ENCODE measurements around the gene ADA. TPM values are rescaled to one million over a fixed set of nuclear protein-coding genes. Genes with fewer than 3 reads are reported as not detected.

ADA gene
- total RNA-seq, 1 experiment from 2014 or later = 13.0 TPM

DNA sequence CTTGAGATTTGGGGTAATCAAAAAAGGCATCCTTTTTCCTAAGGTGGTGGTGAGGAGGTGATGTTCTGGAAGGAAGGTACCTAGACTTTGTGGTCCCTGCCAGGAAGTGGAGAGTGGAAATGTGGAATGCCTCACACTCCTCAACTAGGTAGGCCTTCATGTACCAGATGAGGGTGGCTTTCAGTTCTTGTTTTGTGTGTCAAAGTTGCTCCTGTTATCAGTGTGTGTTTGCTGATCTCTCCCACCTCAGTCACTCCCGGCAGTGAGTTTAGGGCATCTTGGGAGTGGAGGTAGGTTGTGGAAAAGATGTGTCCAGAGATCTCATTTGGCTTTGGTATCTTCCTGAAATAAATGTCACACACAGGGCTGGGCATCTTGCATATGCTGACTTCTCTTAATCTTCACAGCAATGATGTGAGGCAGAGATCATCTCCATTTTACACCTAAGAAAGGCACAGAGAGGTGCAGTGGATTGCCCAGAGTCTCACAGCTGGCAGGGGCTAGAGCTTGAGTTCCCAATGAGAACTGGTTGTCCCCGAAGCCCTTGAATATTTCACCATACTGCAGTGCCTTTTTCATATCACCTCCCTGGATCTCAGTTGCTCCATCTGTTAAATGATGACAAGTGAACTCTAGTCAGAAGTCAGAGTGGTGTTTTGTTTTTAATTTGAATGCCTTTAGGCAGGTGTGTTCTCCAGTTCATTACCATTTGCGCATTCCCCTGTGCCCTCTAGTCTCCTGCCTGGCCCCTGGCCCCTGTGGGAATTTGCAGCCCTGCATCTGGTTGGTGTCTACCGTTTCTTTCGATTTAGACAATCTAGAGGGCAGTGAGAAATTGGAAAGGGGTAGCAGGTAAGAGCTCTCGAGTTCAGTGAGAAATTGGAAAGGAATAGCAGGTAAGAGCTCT lies 66.2 kb downstream of the ADA start:
- no peak for DNase-seq
- no peaks in the 10 kb centered on the region for H3K9me2 ChIP-seq (replicated peaks; ENCODE audit: low read length)
- POLR2A ChIA-PET (ENCODE audit: unreplicated experiment) = no interaction called here
- no peaks in the 10 kb centered on the region for H3F3A ChIP-seq (ENCODE audit: low read length, unreplicated experiment)
- ATAC-seq = no peak
- intact Hi-C loops (cut with micrococcal nuclease) = no loop called here
- H3K79me2 ChIP-seq (ENCODE audit: low read length) = no peaks in the 10 kb centered on the region
- CTCF ChIA-PET = no interaction called here
- no peaks in the 10 kb centered on the region for H3K9me3 ChIP-seq (ENCODE audit: low read length)
- no peak overlapping the region for H3K4me2 ChIP-seq (ENCODE audit: low read length)
- H2AFZ ChIP-seq (ENCODE audit: low read length) = no peak overlapping the region
- no peak overlapping the region for H3K9ac ChIP-seq (ENCODE audit: low read length)
- no peaks in the 10 kb centered on the region for H3K36me3 ChIP-seq (ENCODE audit: low read depth, low read length)
- H3K4me3 ChIP-seq (ENCODE audit: low read length) = no peak overlapping the region
- no TSS peak for BruUV-seq (replicated peaks)
- H3K27me3 ChIP-seq (ENCODE audit: low read length) = no peaks in the 10 kb centered on the region
- H4K20me1 ChIP-seq (ENCODE audit: low read length) = no peaks in the 10 kb centered on the region
- H3K4me1 ChIP-seq (ENCODE audit: insufficient read depth, low read length) = peaks cover 15% of the 10 kb centered on the region
- TF ChIP-seq CTCF (conservative IDR thresholded peaks at IDR 0.05; ENCODE audit: low read depth, low read length) (no peak), EZH2 (IDR thresholded peaks at IDR 0.05; ENCODE audit: low read length, unreplicated experiment) (no peak), EZH2phosphoT487 (IDR thresholded peaks at IDR 0.05; ENCODE audit: borderline replicate concordance, low read length) (no peak)
- no peak overlapping the region for H3K27ac ChIP-seq (ENCODE audit: low read length)

- Histone ChIP-seq H3K79me2 (ENCODE audit: low read length) (no peaks in the 10 kb centered on the region), H3K27ac (ENCODE audit: low read length) (no peak overlapping the region), H4K20me1 (ENCODE audit: low read length) (no peaks in the 10 kb centered on the region), H3K36me3 (ENCODE audit: low read depth, low read length) (no peaks in the 10 kb centered on the region), H3K4me2 (ENCODE audit: low read length) (no peak overlapping the region), H3K4me3 (ENCODE audit: low read length) (no peak overlapping the region), H3K27me3 (ENCODE audit: low read length) (no peaks in the 10 kb centered on the region), H3K9me3 (ENCODE audit: low read length) (no peaks in the 10 kb centered on the region), H3K4me1 (ENCODE audit: insufficient read depth, low read length) (peaks cover 15% of the 10 kb centered on the region), H3K9ac (ENCODE audit: low read length) (no peak overlapping the region), H2AFZ (ENCODE audit: low read length) (no peak overlapping the region), H3F3A (ENCODE audit: low read length, unreplicated experiment) (no peaks in the 10 kb centered on the region), H3K9me2 (replicated peaks; ENCODE audit: low read length) (no peaks in the 10 kb centered on the region)
- ATAC-seq = no peak
- ChIA-PET POLR2A (ENCODE audit: unreplicated experiment) (no interaction called here), CTCF (no interaction called here)
- DNase-seq = no peak
- intact Hi-C loops (cut with micrococcal nuclease) = no loop called here
- BruUV-seq (replicated peaks) = no TSS peak
- TF ChIP-seq CTCF (conservative IDR thresholded peaks at IDR 0.05; ENCODE audit: low read depth, low read length) (no peak), EZH2 (IDR thresholded peaks at IDR 0.05; ENCODE audit: low read length, unreplicated experiment) (no peak), EZH2phosphoT487 (IDR thresholded peaks at IDR 0.05; ENCODE audit: borderline replicate concordance, low read length) (no peak)
These were observed 67.3 kb downstream of the ADA start for GRCh38 chr20:44584162-44584561.

GRCh38 chr20:44583157-44583556 lies 68.3 kb downstream of the ADA start:
- ChIA-PET CTCF (interaction anchor here (1.4 kb wide), 1 partner anchor 45 kb away, joined by 4 read pairs; no protein-coding TSS in a partner anchor), POLR2A (ENCODE audit: unreplicated experiment) (no interaction called here)
- intact Hi-C loops (cut with micrococcal nuclease) = no loop called here
- Histone ChIP-seq H3K27me3 (ENCODE audit: low read length) (no peaks in the 10 kb centered on the region), H3K9me3 (ENCODE audit: low read length) (no peaks in the 10 kb centered on the region), H3K9me2 (replicated peaks; ENCODE audit: low read length) (no peaks in the 10 kb centered on the region), H2AFZ (ENCODE audit: low read length) (no peak overlapping the region), H3K4me3 (ENCODE audit: low read length) (no peak overlapping the region), H3K36me3 (ENCODE audit: low read depth, low read length) (no peaks in the 10 kb centered on the region), H3K4me2 (ENCODE audit: low read length) (no peak overlapping the region), H4K20me1 (ENCODE audit: low read length) (no peaks in the 10 kb centered on the region), H3K4me1 (ENCODE audit: insufficient read depth, low read length) (peaks cover 15% of the 10 kb centered on the region), H3F3A (ENCODE audit: low read length, unreplicated experiment) (no peaks in the 10 kb centered on the region), H3K79me2 (ENCODE audit: low read length) (no peaks in the 10 kb centered on the region), H3K9ac (ENCODE audit: low read length) (no peak overlapping the region), H3K27ac (ENCODE audit: low read length) (no peak overlapping the region)
- TF ChIP-seq EZH2phosphoT487 (IDR thresholded peaks at IDR 0.05; ENCODE audit: borderline replicate concordance, low read length) = no peak
- no peak for TF ChIP-seq EZH2 (IDR thresholded peaks at IDR 0.05; ENCODE audit: low read length, unreplicated experiment)
- no peak for TF ChIP-seq CTCF (conservative IDR thresholded peaks at IDR 0.05; ENCODE audit: low read depth, low read length)
- BruUV-seq (replicated peaks) = no TSS peak
- no peak for DNase-seq
- no peak; the same call in 1 of the 2 replicates for ATAC-seq
